ENCODE data around the gene CHN2.

DNA sequence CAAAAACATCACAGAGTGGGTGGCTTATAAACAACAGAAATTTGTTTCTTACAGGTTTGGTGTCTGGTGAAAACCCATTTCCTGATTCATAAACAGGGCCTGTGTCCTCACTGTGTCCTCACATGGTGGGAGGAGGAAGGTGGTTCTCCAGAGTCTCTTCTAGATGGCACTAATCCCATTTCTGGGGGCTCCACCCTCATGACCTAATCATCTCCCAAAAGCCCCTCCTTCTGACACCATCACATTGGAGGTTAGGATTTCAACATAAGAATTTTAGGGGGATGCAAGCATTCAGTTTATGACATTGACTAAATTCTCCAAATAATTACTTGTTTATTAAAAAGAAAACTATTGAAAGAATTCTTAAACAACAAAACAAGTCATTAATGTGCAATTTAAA, 116.0 kb downstream of the CHN2 start:
- TF ChIP-seq, protein P1, sequence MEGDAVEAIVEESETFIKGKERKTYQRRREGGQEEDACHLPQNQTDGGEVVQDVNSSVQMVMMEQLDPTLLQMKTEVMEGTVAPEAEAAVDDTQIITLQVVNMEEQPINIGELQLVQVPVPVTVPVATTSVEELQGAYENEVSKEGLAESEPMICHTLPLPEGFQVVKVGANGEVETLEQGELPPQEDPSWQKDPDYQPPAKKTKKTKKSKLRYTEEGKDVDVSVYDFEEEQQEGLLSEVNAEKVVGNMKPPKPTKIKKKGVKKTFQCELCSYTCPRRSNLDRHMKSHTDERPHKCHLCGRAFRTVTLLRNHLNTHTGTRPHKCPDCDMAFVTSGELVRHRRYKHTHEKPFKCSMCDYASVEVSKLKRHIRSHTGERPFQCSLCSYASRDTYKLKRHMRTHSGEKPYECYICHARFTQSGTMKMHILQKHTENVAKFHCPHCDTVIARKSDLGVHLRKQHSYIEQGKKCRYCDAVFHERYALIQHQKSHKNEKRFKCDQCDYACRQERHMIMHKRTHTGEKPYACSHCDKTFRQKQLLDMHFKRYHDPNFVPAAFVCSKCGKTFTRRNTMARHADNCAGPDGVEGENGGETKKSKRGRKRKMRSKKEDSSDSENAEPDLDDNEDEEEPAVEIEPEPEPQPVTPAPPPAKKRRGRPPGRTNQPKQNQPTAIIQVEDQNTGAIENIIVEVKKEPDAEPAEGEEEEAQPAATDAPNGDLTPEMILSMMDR (IDR thresholded peaks at IDR 0.05) = no peak
- no peak for TF ChIP-seq EZH2 (IDR thresholded peaks at IDR 0.05)
